HepG2 (cell line): Measurements from ENCODE around the gene KDM3A. TPM values are rescaled to one million over a fixed set of nuclear protein-coding genes. Genes with fewer than 3 reads are reported as not detected.

ENCODE experiments used
- ADNP ChIP-seq: sonication (generic); formaldehyde crosslinking; IDR thresholded peaks from 2 replicates; pipeline ENCODE4 v1.4.0; 2020; ENCODE audit warnings: missing genetic modification reagents
- ARHGAP35 ChIP-seq: sonication (generic); formaldehyde crosslinking; IDR thresholded peaks from 2 replicates; pipeline ENCODE4 v1.9.0; 2022; ENCODE audit warnings: mild to moderate bottlenecking, inconsistent platforms, moderate library complexity, missing genetic modification reagents, borderline replicate concordance
- BRCA1 ChIP-seq: sonication (generic); formaldehyde crosslinking; IDR thresholded peaks from 2 replicates; pipeline ENCODE4 v1.4.0; 2020; ENCODE audit warnings: missing genetic modification reagents
- CCDC6 ChIP-seq: sonication (generic); formaldehyde crosslinking; IDR thresholded peaks from 2 replicates; pipeline ENCODE4 v1.8.1; 2022; ENCODE audit warnings: mild to moderate bottlenecking, missing genetic modification reagents, moderate library complexity
- CSRNP2 ChIP-seq: sonication (generic); formaldehyde crosslinking; conservative IDR thresholded peaks from 2 replicates; pipeline ENCODE4 v1.8.0; 2022; ENCODE audit warnings: low read depth, missing genetic modification reagents
- GRHL1 ChIP-seq: sonication (generic); formaldehyde crosslinking; conservative IDR thresholded peaks from 2 replicates; pipeline ENCODE4 v1.8.0; 2022; ENCODE audit warnings: missing genetic modification reagents
- HDAC1 ChIP-seq: sonication (generic); formaldehyde crosslinking; IDR thresholded peaks from 2 replicates; pipeline ENCODE4 v1.5.1; 2020; ENCODE audit warnings: mild to moderate bottlenecking, missing genetic modification reagents
- KDM5B ChIP-seq: sonication (generic); formaldehyde crosslinking; IDR thresholded peaks from 2 replicates; pipeline ENCODE4 v1.4.0; 2020; ENCODE audit warnings: missing genetic modification reagents, mild to moderate bottlenecking, borderline replicate concordance
- KLF13 ChIP-seq: sonication (generic); formaldehyde crosslinking; IDR thresholded peaks from 2 replicates; pipeline ENCODE4 v1.4.0; 2020; ENCODE audit warnings: mild to moderate bottlenecking, missing genetic modification reagents
- LCORL ChIP-seq, 2 experiments: fragments of 450-650 bp in 1 of 2; sonication (generic) in 1 of 2; formaldehyde crosslinking in 1 of 2; IDR thresholded peaks; 2 replicates each; pipeline versions ENCODE4 v1.5.0 to v1.6.1; 2017 to 2020; ENCODE audit warnings: antibody characterized with exemption in 1 of 2, missing genetic modification reagents in 1 of 2
- NFATC3 ChIP-seq: sonication (generic); formaldehyde crosslinking; IDR thresholded peaks from 2 replicates; pipeline ENCODE4 v1.5.1; 2020; ENCODE audit warnings: mild to moderate bottlenecking, missing genetic modification reagents
- NFIB ChIP-seq: sonication (generic); formaldehyde crosslinking; IDR thresholded peaks from 2 replicates; pipeline ENCODE4 v1.9.0; 2021; ENCODE audit warnings: missing genetic modification reagents, mild to moderate bottlenecking, borderline replicate concordance
- PPARG ChIP-seq: conservative IDR thresholded peaks from 2 replicates; pipeline ENCODE4 v1.6.1; 2016; ENCODE audit warnings: missing biosample characterization, missing genetic modification reagents
- RBM39 ChIP-seq: fragments of 200-400 bp; formaldehyde crosslinking; IDR thresholded peaks from one replicate; pipeline ENCODE4 v1.6.1; 2018; ENCODE audit warnings: antibody characterized with exemption, mild to moderate bottlenecking, low read depth, low read length; ENCODE audit not compliant: poor library complexity, severe bottlenecking
- RNF2 ChIP-seq: fragments of 450-650 bp; conservative IDR thresholded peaks from 2 replicates; pipeline ENCODE4 v1.6.1; 2016; ENCODE audit warnings: low read depth
- TOPORS ChIP-seq: sonication (generic); formaldehyde crosslinking; IDR thresholded peaks from 2 replicates; pipeline ENCODE4 v1.8.0; 2023; ENCODE audit warnings: mild to moderate bottlenecking, missing genetic modification reagents
- ZBTB46 ChIP-seq: sonication (generic); formaldehyde crosslinking; IDR thresholded peaks from 2 replicates; pipeline ENCODE4 v1.4.0; 2020; ENCODE audit warnings: mild to moderate bottlenecking, missing genetic modification reagents, borderline replicate concordance
- ZKSCAN8 ChIP-seq: IDR thresholded peaks from 2 replicates; pipeline ENCODE4 v1.6.1; 2016; ENCODE audit warnings: borderline replicate concordance, missing genetic modification reagents, missing compliant biosample characterization
- ZMAT3 ChIP-seq: sonication (generic); formaldehyde crosslinking; conservative IDR thresholded peaks from 2 replicates; pipeline ENCODE4 v1.7.0; 2021; ENCODE audit warnings: missing genetic modification reagents
- ZMYM4 ChIP-seq: sonication (generic); formaldehyde crosslinking; IDR thresholded peaks from 2 replicates; pipeline ENCODE4 v1.8.1; 2023; ENCODE audit warnings: mild to moderate bottlenecking, missing genetic modification reagents
- ZNF207 ChIP-seq: fragments of 450-650 bp; IDR thresholded peaks from 2 replicates; pipeline ENCODE4 v1.6.1; 2016; ENCODE audit warnings: antibody characterized with exemption, borderline replicate concordance
- ZNF24 ChIP-seq: fragments of 450-650 bp; IDR thresholded peaks from 2 replicates; pipeline ENCODE4 v1.6.1; 2017; ENCODE audit warnings: antibody characterized with exemption, mild to moderate bottlenecking
- ZNF383 ChIP-seq: sonication (generic); formaldehyde crosslinking; IDR thresholded peaks from 2 replicates; pipeline ENCODE4 v1.4.0; 2020; ENCODE audit warnings: missing genetic modification reagents, mild to moderate bottlenecking, borderline replicate concordance
- ZNF468 ChIP-seq: sonication (generic); formaldehyde crosslinking; IDR thresholded peaks from 2 replicates; pipeline ENCODE4 v1.8.0; 2022; ENCODE audit warnings: mild to moderate bottlenecking, moderate library complexity, missing genetic modification reagents
- ZNF570 ChIP-seq: sonication (generic); formaldehyde crosslinking; IDR thresholded peaks from 2 replicates; pipeline ENCODE4 v1.4.0; 2020; ENCODE audit warnings: mild to moderate bottlenecking, missing genetic modification reagents, borderline replicate concordance
- ZNF777 ChIP-seq: sonication (generic); formaldehyde crosslinking; IDR thresholded peaks from 2 replicates; pipeline ENCODE4 v1.4.0; 2020; ENCODE audit warnings: missing genetic modification reagents
- polyA plus RNA-seq, 8 experiments: library from polyadenylated mRNA; depleted of rRNA in 3 of 8; stranded (reverse) in 7 of 8; unstranded in 1 of 8; fragments of >200 nt; fragmentation: Illumina TruSeq in 4 of 8; extraction: Trizol in 4 of 8; gene quantifications; 2 replicates each; pipeline versions ENCODE4 v1.2.1 to v1.2.3, GENCODE V29; 2011 to 2016; ENCODE audit warnings: low read depth in 4 of 8, missing spikeins in 1 of 8, mixed read lengths in 1 of 8; ENCODE audit not compliant: insufficient read depth in 1 of 8
- total RNA-seq, 5 experiments: library from RNA; depleted of rRNA; stranded (reverse); fragments of >200 nt; fragmentation: Illumina TruSeq; extraction: Trizol; gene quantifications; 2 replicates each; pipeline ENCODE4 v1.2.3, GENCODE V29; 2016; ENCODE audit warnings: low read depth in 1 of 5

The KDM3A gene
- total and polyA plus RNA-seq, 2 of the 13 experiments (the other 11 are each of a cell fraction or from before 2014, with no cell fraction given): 21.0 to 70.2 TPM

GRCh38 chr2:86440631-86441391, at the start of gene KDM3A (continued):
- no peak for TF ChIP-seq ZNF383 (CRISPR knock-in tag)
- TF ChIP-seq BRCA1 (CRISPR knock-in tag): peak; percentile 99
- TF ChIP-seq ZMAT3 (CRISPR knock-in tag): peak; percentile 100
- TF ChIP-seq NFATC3: peak; percentile 99
- peak; percentile 82 for TF ChIP-seq PPARG (CRISPR knock-in tag)
- TF ChIP-seq ARHGAP35: peak; percentile 99
- TF ChIP-seq CSRNP2: peak; percentile 92; the same call in 1 of the 2 replicates
- TF ChIP-seq RNF2: peak; percentile 100
- TF ChIP-seq GRHL1 (CRISPR knock-in tag): no peak
- peak; percentile 96 for TF ChIP-seq TOPORS (CRISPR knock-in tag)
- peak; percentile 97 for TF ChIP-seq HDAC1 (CRISPR knock-in tag)
- no peak for TF ChIP-seq LCORL (IDR thresholded peaks at IDR 0.05)
- peak; percentile 81; the same call in 1 of the 2 replicates for TF ChIP-seq LCORL (CRISPR knock-in tag; IDR thresholded peaks at IDR 0.05)
- peak; percentile 77 for TF ChIP-seq ZKSCAN8 (CRISPR knock-in tag)
- peak; percentile 75 for TF ChIP-seq RBM39
- no peak for TF ChIP-seq ZNF207
- peak; percentile 98 for TF ChIP-seq ZNF570 (CRISPR knock-in tag)
- peak; percentile 99 for TF ChIP-seq ZNF468 (CRISPR knock-in tag)
- peak; percentile 87 for TF ChIP-seq ZNF777 (CRISPR knock-in tag)
- peak; percentile 100 for TF ChIP-seq ZMYM4 (CRISPR knock-in tag)
- TF ChIP-seq ZBTB46: no peak
- peak; percentile 98 for TF ChIP-seq CCDC6 (CRISPR knock-in tag)
- TF ChIP-seq KLF13 (CRISPR knock-in tag): peak; percentile 90; the same call in 1 of the 2 replicates
- peak; percentile 85 for TF ChIP-seq ZNF24
- TF ChIP-seq NFIB (CRISPR knock-in tag): peak; percentile 94
- peak; percentile 99 for TF ChIP-seq KDM5B (CRISPR knock-in tag)
- TF ChIP-seq ADNP (CRISPR knock-in tag): no peak
